HG03045 (cell line): ENCODE data around the gene TRDN.
"Not testable (repeated sequence)": the region's sequence is repeated elsewhere in the genome, so short reads cannot be mapped to it uniquely, and the experiment has no call there.

Experiments
- ATAC-seq: cut with Tn5 transposase; IDR thresholded peaks from one replicate; pipeline ENCODE4 v1.9.1; 2021; ENCODE audit warnings: mild to moderate bottlenecking, moderate library complexity; ENCODE audit not compliant: unreplicated experiment

TRDN gene

DNA sequence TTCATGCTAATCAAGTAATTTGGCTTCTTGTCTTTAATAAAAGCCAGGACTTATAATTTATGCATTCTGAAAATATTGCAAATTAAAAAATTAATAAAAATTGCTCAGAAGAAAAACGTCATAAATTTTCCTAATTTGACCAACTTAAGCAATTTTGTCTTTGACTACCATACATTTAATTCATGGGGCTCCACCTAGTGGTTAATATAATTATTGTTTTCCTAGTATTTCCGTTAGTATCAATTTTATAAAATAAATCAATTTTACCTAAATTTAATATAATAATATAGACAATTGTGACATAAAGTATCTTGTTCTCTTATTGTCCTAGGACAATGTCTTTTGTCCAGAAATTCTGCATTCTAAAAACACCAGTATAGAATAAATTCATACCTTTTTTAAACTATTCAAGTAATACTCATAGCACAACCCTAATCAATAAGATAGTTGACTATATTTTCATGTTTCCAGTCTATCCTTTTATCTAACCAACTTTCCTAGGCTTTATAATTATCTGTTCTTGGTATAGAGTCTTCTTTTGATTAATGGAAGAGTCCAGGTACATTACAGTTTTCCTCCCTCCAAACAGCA is 319.9 kb downstream of the TRDN start:
- no peak for ATAC-seq

DNA sequence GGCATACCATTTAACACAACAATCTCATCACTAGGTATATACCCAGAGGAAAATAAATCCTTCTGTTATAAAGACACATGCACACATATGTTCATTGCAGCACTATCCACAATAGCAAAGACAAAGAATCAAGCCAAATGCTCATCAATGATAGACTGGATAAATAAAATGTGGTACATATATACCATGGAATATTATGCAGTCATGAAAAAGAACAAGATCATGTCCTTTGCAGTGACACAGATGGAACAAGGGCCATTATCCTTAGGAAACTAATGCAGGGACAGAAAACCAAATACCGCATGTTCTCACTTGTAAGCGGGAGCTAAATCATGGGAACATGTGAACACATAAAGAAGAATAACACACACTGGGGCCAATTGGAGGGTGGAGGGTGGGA is 322.3 kb downstream of the TRDN start:
- ATAC-seq: not testable (repeated sequence)

DNA sequence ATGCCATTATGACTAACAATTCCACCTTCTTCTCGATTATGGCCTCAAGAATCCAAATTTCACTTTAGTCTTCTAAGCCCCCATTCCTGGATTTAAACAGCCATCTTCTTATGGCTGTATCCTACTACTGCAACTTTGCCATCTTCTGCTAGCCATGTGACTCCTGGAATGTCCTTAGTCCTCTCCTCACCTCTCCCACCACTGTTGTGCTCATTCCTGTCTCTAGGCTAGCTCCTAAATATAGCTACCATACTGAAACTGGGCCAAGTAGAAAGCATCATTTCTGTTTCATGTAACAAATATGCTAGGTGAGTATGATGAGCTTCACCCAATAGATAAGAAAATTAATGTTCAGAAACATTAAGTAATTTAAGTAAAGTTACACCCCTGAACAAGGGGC is 327.6 kb downstream of the TRDN start:
- no peak for ATAC-seq

DNA sequence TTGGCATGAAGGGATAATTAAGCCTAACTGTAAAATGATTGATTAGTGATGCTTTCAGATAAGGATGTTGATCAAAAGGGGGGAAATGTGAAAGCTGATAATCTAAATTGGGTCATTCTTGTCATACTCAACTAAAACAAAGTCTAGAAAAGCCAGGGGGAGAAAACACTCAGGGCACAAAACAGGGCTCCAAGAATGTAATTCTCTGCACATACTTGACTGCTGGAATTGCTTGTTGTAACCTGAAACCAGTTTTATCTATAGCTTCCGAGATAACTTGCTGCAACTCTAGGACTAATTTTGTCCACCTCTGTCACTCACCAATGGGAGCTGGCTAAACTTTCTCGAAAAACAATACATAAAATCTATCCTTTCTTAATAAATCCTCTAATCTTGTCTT is 330.4 kb downstream of the TRDN start:
- ATAC-seq: no peak

DNA sequence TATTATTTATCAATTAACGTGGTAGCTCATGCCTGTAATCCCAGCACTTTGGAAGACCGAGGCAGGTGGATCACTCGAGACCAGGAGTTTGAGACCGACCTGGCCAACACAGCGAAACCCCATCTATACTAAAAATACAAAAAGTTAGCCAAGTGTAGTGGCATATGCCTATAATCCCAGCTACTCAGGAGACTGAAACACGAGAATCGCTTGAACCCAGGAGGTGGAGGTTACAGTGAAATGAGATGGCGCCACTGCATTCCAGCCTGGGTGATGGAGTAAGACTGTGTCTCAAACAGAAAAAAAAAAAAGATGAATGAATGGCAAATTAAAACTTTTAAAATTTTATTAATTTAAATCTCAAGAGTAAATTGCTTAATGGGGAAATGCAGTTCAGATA is 341.1 kb downstream of the TRDN start:
- no peak for ATAC-seq

DNA sequence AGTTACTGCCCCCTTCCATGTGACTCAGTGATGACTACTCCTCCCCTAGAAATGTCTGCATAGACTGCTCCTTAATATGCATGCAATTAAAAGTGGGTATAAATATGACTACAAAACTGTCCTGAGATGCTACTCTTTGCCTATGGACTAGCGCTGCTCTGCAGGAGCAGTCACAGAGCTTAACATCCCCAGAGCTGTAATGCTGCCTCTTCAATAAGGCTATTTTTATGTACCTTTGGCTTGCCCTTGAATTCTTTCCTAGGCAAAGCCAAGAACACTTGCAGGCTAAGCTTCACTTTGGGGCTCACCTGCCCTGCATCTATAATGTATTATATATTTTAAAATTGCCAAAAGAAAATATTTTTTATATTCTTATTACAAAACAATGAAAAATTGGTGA is 341.6 kb downstream of the TRDN start:
- ATAC-seq: no peak

DNA sequence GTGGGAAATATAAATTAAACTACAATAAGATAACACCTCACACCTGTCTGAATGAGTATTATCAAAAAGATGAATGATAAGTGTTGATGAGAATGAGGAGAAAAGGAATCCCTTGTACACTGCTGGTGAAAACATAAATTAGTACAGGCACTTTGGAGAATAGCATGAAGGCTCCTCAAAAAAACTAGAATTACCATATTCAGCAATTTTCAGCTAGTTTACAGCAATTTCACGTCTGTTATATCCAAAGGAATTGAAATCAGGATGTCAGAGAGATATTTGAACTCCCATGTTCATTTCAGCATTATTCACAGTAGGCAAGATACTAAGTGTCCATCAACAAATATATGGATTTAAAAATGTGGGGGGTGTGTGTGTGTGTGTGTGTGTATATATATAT is 348.1 kb downstream of the TRDN start:
- ATAC-seq: no peak

DNA sequence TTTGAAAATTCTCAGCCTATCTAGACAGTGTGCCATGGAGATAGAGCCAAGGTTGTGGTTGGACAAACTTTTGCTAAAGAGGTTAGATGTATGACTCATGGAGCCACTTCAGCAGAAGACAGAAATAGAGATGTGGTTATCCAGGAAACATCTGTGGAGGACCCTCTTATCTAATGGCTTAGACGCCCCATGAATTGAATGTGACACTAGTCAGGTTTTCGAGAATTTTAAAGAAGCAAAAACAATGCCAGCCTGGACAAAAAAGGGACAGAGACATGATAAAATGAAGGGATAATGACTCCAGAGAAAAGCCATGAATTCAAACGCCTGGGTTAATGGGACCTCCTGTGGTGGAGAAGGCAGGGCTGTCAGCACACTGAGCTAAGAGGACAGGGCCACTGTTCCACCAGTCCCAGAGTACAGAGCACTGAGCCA is 360.2 kb downstream of the TRDN start:
- no peak for ATAC-seq

DNA sequence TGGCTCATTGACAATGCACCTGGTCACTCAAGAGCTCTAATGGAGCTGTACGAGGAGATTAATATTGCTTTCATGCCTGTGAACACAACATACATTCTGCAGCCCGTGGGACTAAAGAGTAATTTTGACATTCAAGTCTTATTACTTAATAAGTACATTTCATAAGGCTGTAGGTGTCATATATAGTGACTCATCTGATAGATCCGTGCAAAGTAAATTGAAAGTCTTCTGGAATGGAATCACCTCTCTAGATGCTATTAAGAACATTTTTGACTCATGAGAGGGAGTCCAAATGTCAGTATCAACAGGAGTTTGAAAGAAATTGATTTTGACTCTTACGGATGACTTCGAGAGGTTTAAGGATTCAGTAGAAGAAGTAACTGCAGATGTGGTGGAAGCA is 372.8 kb downstream of the TRDN start:
- ATAC-seq: no peak

DNA sequence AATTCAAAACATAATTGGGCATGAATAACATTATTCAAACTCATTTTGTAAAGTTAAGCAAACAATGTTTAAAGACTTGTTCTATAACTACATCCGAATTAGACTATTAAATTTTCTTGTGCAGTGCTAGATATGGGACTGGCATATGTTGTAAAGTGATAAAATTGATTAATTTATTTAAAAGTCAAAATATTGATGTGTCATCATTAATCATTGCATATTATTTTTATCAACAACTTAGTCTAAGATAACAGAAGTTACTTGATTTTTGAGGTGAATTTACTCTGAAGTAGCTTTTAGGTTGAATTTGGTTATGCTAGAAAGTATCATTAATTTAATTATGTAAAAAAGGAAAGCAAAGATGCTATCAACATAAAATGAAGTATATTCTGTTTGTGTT is 396.1 kb downstream of the TRDN start:
- no peak for ATAC-seq

DNA sequence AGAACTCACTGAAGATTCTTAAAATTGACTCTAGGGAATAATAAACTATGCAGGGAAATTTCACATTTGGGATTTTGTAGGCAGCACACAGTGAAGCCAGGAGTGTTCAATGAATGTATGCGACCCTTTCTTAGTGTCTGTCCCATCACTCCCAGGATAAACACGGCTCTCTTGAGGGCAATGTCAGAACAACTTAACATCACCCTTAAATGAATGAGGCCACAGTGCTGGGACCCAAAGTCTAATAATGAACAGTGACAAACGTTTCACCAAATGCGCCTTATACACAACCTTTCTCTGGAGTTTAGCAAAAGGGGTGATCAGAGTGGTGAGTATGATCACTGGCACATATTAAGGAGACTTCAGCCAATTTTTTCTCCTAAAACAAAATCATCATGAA is 403.4 kb downstream of the TRDN start:
- ATAC-seq: no peak

DNA sequence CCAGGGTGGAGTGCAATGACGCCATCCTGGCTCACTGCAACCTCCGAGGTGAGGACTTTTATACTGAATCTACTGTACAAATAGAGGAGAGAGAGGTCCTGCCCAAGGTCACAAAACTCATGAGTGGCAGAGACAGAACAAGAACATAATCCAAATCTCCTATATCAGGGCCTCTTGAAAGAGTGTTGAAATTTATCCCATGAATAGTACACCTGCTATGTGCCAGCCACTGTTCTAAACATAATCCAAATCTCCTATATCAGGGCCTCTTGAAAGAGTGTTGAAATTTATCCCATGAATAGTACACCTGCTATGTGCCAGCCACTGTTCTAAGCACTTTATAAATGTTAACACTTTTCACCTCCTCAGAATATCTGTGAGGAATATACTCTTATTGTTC is 409.0 kb downstream of the TRDN start:
- ATAC-seq: not testable (repeated sequence)

DNA sequence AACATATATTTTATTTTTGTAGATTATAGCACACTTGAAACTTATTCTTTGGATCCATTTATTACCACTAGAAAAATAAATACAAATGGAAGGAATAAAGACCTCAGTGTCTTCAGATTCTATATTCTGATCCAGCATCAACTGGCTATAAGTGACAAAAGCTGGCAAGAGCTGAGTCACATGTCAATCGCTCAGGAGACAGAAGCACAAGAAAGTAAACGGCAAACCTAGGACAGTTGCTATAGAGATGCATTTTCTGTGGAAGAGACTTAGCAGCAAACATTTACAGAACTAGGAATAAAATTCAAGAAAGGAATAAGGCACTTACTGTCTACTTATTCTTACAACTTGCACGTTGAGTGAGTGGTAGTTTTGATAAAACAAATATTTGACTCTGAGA is 410.4 kb downstream of the TRDN start:
- no peak for ATAC-seq

DNA sequence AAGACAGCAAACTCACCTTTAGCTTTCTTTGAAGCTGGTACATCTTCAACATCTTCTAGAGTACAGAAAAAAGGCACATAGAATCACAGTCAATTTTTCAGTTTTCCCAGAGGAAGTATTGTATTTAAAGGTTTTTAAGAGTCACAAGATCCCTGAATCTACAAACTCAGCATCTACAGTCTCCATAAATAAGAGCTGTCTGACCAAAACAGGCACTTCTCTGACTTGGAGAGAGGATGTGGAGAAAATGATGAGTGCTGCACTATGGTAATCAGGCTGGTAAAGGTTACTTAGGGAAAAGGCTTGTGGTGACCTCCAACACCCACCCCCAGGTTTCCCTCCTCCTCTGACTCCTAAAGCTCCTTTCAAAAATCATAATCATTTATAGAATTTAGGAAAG is 412.7 kb downstream of the TRDN start:
- ATAC-seq: no peak

DNA sequence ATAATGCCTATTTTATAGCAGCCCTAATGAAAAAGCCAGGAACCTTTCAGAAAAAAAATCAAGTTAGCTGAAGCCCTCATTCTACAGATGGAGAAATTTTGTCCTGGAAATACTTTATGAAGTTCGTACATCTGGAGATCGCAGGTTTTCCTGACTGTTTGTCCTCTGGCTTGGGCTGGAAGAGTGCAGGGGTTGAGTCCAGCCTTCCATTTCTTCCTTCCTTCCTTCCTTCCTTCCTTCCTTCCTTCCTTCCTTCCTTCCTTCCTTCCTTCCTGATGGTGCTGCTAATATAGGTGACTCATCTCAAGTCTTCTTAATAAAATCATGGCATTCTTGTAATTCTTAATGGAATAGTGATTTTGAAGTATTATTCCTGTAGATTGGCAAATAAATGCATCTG is 413.3 kb downstream of the TRDN start:
- no peak for ATAC-seq

DNA sequence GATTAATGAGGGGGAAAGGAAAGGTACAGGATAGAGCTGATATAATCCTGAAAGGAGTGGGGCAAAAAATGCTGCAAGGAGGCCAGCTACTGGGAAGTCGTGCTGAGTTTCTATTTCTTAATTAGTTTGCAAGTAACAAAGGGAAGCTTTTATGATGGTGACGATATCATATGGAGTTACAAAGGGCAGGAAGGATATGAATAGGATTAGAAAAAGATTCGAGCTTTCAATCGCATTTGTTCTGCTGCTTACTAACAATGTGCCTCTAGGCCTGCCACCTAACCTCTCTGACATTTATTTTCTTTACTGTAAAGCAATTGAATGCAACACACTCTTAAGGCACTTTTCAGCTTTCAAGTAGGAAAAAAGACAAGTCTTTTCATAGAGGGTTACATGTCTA is 421.5 kb downstream of the TRDN start:
- ATAC-seq: no peak

DNA sequence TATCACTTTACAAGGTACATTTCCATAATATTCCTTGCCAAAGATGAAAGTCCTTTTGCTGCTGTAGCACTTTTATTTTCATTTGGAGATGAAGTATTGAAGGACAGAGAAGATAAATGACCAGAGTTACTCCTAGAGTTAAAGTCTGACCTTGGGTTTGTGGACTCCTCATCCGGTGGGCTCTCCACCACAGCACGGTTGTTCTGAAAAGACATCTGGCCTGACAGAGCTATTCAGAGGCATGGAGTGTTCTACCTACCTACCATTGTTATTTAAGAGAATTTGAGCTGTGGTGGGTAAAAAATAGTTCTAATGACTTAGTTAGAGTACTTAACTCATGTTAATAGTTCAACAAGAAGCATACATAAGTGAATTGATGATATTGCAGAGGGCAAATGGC is 422.3 kb downstream of the TRDN start:
- no peak for ATAC-seq

DNA sequence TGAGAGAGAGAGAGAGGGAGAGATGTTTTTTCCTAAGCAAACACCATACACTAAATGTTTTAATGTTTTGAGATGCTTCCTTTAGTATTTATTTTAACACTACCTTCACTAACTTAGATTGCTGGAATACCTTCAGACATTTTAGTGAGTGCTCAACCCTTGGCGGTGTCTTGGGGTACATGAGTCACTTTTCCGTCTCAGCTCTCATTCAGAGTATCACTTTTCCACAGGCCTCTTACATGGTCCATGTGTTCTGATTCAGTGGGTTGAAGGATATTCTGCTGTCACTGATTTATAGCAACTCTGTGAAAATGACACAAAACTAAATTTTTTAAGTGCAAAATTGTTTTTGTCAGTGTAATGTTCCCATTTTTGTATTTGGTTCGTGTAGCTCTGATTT is 422.8 kb downstream of the TRDN start:
- no peak for ATAC-seq

DNA sequence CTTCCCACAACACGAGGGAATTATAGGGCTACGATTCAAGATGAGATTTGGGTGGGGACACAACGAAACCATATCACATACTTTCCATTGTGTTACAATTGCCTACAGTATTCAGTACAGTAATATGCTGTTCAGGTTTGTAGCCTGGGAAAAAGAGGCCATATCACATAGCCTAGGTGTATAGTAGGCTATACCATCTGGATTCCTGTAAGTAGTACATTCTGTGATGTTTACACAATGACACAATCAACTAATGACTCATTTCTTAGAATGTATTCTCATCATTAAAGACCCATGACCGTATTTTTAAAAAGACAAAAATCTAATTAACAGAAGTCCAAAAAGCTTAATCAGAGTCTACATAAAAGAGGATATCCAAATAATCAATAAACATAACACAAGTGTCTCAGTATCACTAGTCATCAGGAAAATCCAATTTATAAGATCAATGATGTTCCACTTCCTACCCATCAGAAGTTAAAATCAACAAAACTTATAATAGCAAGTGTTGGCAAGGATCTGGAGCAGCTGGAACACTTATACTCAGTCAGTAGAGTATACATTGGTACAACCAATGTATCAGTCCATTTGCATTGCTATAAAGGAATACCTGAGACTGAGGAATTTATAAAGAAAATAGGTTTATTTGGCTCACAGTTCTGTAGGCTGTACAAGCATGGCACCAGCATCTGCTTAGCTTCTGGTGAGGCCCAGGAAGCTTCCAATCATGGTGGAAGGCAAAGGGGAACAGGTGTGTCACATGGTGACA is 424.8 kb downstream of the TRDN start:
- no peak for ATAC-seq

DNA sequence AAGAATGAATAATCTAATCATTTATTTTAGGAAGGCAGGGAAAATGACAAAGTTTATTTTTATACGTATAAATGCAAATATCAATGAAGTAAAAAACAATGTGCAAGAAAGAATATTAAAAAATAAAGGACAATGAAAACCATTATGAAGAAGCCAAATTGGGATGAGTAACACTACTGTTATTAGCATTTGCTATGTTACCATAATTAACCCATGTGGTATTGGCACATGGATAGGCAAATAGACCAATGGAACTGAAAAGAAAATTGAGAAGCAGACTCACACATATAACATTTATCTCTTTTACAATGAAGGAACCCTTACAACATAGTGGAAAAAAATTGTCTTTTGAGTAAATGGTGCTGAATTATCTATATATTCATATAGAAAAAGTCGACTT is 426.1 kb downstream of the TRDN start:
- ATAC-seq: no peak

DNA sequence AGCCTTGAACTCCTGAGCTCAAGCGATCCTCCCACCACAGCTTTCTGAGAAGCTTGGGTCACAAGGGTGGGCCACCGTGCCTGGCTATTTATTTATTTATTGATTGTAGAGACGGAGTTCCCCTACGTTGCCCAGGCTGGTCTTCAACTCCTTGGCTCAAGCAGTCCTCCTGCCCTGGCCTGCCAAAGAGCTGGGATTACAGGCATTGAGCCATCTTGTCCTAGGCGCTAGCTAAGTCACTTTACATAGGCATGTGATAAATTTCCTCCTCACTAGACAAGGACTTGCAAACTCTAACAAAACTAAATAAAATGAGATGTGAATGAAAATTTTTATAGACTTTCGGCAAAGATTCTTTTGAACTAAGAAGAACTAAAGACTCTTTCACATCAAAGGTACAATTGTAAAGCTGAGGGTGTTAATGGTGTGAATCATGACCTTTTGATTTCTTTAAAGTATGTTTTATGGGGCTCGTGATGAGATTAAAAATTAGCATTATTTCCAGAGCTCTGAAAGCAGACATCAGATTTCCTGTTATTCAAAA is 428.7 kb downstream of the TRDN start:
- no peak for ATAC-seq

DNA sequence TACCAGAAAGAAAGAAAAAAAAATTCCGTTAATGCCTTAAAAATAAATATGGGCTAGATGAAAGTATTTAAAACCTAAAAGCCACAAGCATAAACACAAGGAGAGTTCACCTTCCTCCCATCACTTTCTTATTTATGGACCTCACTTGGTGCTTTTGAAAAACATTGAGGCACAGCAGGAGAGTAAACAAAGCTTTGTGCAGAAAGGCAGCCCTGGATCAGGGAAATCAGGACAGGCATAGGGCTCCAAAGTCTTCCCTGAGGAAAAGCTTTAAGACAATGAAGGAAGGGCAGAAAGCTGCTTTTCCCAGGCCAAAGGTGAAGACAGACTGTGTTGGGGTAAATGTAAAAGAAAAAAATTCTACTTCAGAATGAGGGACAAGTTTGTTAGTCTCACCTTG is 432.8 kb downstream of the TRDN start:
- no peak for ATAC-seq
